HK-2 (cell line): Measurements from ENCODE around the gene ECI2.

Source experiments
- DNase-seq: peaks from one replicate; pipeline ENCODE4 v3.0.0-alpha.2; 2018; ENCODE audit not compliant: unreplicated experiment

ECI2 gene, protein sequence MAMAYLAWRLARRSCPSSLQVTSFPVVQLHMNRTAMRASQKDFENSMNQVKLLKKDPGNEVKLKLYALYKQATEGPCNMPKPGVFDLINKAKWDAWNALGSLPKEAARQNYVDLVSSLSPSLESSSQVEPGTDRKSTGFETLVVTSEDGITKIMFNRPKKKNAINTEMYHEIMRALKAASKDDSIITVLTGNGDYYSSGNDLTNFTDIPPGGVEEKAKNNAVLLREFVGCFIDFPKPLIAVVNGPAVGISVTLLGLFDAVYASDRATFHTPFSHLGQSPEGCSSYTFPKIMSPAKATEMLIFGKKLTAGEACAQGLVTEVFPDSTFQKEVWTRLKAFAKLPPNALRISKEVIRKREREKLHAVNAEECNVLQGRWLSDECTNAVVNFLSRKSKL

GRCh38 chr6:4134841-4135664 lies at the start of gene ECI2:
Gene ECI2, minus strand, starts transcription at chr6:4135575. Its CDS starts 15 bp downstream, at chr6:4135560.
- peak; percentile 82 for DNase-seq

- no peak for DNase-seq
Measured at GRCh38 chr6:4180652-4181255, 45.4 kb upstream of the ECI2 start.

- no peak for DNase-seq
Measured at GRCh38 chr6:4179960-4180651, 44.7 kb upstream of the ECI2 start.

DNA sequence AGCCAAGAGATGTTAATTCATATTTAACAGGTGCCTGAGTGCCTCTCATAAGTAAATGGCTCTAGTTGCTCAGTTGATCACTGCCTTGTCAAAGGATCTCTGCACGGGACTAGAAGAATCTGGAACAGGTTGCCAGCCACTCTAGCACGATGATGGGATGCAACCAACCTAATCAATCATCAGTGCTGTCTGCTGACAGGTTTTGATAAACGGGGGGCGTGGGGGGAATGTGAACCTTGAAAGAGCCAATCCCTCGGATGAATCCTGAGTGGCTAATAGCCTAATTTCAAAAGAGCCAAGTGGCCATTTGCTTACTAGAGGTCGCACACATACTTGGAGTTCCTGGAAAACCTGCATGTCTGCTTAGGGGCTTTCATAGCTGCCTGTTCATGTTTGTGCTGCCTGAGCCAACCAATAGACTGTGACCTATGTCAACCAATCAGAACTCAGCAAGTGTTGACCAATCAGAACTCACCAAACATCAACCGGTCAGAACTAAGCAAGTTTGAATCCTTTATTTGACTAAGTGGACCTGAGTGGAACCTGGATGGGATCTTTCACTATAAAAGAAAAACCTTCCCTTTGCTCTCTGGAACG lies 43.5 kb upstream of the ECI2 start:
- no peak for DNase-seq

- no peak for DNase-seq
Measured at GRCh38 chr6:4176907-4177306, 41.5 kb upstream of the ECI2 start.

GRCh38 chr6:4174042-4174441 lies 38.7 kb upstream of the ECI2 start:
- no peak for DNase-seq

GRCh38 chr6:4172368-4172767 lies 37.0 kb upstream of the ECI2 start:
- DNase-seq, result no peak

- no peak for DNase-seq
Measured at GRCh38 chr6:4170297-4170696, 34.9 kb upstream of the ECI2 start.

GRCh38 chr6:4169028-4169789 lies 33.8 kb upstream of the ECI2 start:
- no peak for DNase-seq

GRCh38 chr6:4167833-4168232 lies 32.5 kb upstream of the ECI2 start:
- DNase-seq, result no peak

- no peak for DNase-seq
Measured at GRCh38 chr6:4167123-4167522, 31.7 kb upstream of the ECI2 start.

DNA sequence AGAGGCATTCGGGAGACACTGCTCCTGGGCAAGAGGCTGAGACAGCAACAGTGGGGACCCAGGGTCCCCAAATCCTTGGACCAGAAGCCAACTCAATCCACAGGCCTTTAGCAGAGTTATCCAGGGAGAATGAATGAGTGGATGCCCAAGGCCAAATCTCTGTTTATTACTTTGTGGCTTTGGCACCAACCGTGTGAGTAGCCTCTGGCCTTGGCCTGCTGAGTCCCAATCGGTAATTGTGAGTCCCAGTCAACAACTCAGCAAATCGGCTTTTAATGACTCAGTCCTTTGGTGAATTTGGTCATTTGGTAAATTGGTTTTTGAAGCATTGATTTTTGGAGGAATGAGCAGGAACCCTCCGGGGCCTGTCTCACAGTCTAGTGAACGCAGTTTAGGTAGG lies 29.1 kb upstream of the ECI2 start:
- DNase-seq, result no peak

DNA sequence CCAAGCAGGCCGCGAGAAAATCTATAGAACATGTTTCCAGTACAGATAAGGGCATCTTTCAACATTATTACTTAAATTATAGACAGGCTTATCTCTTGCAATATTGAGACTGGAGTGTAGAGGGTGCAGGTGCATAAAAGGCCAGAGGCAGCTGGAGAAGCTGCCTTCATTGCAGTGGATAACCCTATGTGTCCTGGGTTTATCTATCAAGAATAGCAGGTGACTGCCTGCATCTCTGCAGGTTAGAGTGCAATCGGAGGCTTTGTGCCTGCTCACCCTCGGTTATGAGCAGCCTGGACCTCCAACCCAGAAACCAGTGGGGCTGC lies 28.7 kb upstream of the ECI2 start:
- no peak for DNase-seq

GRCh38 chr6:4163408-4164116 lies 28.2 kb upstream of the ECI2 start:
- DNase-seq, result no peak

GRCh38 chr6:4162370-4162769 lies 27.0 kb upstream of the ECI2 start:
- no peak for DNase-seq

DNA sequence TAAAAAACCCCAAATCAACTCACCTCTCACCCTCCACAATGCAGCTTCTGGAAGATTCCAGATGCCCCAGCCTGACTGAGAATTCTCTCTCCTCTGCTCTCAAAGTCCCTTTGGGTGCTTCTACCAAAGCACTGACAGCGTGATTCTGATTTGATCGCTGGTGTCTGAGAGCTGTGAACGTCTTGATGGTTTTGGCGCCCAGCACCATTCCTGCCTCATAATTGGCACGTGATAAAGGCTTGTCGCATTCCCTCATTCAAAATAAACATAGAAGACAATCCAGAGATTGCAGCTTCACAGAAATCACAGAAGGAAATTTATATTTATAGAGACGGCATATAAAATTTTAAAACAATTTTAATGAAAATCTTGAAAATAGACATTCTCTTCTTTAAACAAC lies 24.1 kb upstream of the ECI2 start:
- DNase-seq, result no peak

GRCh38 chr6:4157506-4157905 lies 22.1 kb upstream of the ECI2 start:
- DNase-seq, result no peak

- peak; percentile 78 for DNase-seq
Measured at GRCh38 chr6:4155848-4156466, 20.6 kb upstream of the ECI2 start.

DNA sequence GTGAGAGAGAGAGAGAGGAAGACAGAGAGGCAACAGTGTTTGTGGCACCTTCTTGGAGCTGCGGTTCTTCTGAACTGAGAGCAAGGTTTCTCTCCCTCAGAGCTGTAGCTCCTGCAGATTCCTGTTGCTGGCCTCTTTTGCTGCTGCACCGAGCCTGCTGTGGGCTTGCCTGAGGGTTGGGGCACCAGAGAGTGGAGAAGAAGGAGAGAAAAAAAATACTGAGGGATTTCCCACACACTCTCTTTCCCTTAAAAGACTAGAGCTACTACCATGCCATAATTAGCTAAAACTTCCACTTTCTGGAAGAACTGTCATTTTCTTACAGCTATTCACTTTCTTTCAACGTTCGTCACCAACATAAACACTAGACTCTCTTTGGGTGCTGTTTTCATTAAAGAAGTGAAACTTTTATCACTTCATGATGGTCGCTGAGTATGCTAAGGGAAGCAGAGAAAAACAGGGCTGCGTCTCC lies 18.2 kb upstream of the ECI2 start:
- DNase-seq, result no peak

DNA sequence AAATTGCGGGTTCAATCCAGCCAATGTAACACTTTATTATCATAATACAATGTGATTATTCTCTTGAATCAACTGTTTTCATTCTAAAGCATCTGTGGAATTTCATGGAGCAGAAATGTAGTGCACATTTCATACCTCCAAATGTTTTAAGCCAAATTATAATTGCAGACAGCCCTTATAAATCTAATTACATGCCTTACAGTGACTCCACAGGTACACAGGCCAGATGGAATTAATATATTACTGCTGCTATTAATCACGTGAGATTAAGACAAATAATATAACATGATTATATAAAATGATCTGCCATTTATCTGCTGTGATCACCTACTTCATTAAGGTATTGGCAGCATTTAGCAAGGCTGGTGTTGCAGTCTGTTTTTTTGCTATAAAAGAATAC lies 9.7 kb upstream of the ECI2 start:
- no peak for DNase-seq
